H1 (cell line): ENCODE results near the gene C2orf74.

Experiments
- CREB1 ChIP-seq: IDR thresholded peaks from 2 replicates; pipeline ENCODE4 v1.6.1; 2012; ENCODE audit warnings: inconsistent platforms
- EZH2 ChIP-seq: fragments of 200-600 bp; sonication (generic); IDR thresholded peaks from 2 replicates; pipeline ENCODE4 v1.7.1; 2012; ENCODE audit warnings: low read depth, mild to moderate bottlenecking, moderate library complexity, low read length, inconsistent platforms; ENCODE audit not compliant: severe bottlenecking
- JUND ChIP-seq: IDR thresholded peaks from 2 replicates; pipeline ENCODE4 v1.6.1; 2011; ENCODE audit warnings: mild to moderate bottlenecking, improper control_type of control experiment, low read length
- POLR2A ChIP-seq, 2 experiments: IDR thresholded peaks; 1 replicate in 1 of 2; 2 replicates in 1 of 2; pipeline ENCODE4 v1.6.1; 2011; ENCODE audit warnings: low read depth in 2 of 2, low read length in 2 of 2, mild to moderate bottlenecking in 2 of 2; ENCODE audit errors: control extremely low read depth in 1 of 2
- POLR2AphosphoS5 ChIP-seq: IDR thresholded peaks from 2 replicates; pipeline ENCODE4 v1.6.1; 2011; ENCODE audit warnings: low read depth, low read length
- RAD21 ChIP-seq, 2 experiments: IDR thresholded peaks in 1 of 2; conservative IDR thresholded peaks in 1 of 2; 2 replicates each; pipeline ENCODE4 v1.6.1; 2011; ENCODE audit warnings: low read depth in 2 of 2, low read length in 2 of 2, improper control_type of control experiment in 1 of 2, inconsistent platforms in 1 of 2, mild to moderate bottlenecking in 1 of 2, moderate library complexity in 1 of 2
- SIX5 ChIP-seq: IDR thresholded peaks from 2 replicates; pipeline ENCODE4 v1.6.1; 2011; ENCODE audit warnings: mild to moderate bottlenecking, low read depth, low read length
- TF ChIP-seq, protein P1 (sequence below), 3 experiments: IDR thresholded peaks; 1 replicate in 2 of 3; 2 replicates in 1 of 3; pipeline versions ENCODE4 v1.5.1 to v1.6.1; 2011; ENCODE audit warnings: low read length in 3 of 3, mild to moderate bottlenecking in 3 of 3, inconsistent platforms in 2 of 3, low read depth in 1 of 3, moderate library complexity in 1 of 3; ENCODE audit not compliant: insufficient read depth in 1 of 3; ENCODE audit errors: control extremely low read depth in 1 of 3
- TF ChIP-seq, protein P2 (sequence below): IDR thresholded peaks from 2 replicates; pipeline ENCODE4 v1.6.1; 2011; ENCODE audit warnings: low read depth, mild to moderate bottlenecking, low read length; ENCODE audit not compliant: insufficient read depth
- TF ChIP-seq, protein P3 (sequence below): IDR thresholded peaks from 2 replicates; pipeline ENCODE4 v1.6.1; 2012; ENCODE audit warnings: inconsistent platforms

DNA sequence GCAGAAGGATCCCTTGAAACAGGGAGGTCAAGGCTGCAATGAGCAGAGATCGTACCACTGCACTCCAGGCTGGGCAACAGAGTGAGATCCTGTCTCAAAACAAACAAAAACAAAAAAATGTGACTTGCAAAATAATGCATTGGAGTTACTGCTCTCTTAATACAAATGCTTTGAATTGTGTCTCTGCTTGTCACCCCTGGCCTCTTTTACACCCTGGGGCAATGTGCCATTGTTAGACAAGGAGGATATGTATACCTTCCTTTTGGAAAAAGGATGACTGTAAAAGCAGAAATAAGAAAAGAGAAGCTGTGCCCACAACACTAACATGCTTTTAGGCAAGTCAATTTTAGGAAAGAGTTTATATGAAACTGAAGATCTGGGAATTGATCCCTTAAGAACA is 20.8 kb upstream of the C2orf74 start:
- TF ChIP-seq SIX5 (no peak), RAD21 (IDR thresholded peaks at IDR 0.05 in 1 of 2, conservative IDR thresholded peaks at IDR 0.05 in 1 of 2; ENCODE audit: low read depth in 2 of 2, low read length in 2 of 2) (no peak), POLR2A (IDR thresholded peaks at IDR 0.05; ENCODE audit: control extremely low read depth in 1 of 2, low read depth in 2 of 2, low read length in 2 of 2) (no peak), EZH2 (no peak), POLR2AphosphoS5 (no peak), CREB1 (no peak), JUND (no peak)
- TF ChIP-seq, protein P1, sequence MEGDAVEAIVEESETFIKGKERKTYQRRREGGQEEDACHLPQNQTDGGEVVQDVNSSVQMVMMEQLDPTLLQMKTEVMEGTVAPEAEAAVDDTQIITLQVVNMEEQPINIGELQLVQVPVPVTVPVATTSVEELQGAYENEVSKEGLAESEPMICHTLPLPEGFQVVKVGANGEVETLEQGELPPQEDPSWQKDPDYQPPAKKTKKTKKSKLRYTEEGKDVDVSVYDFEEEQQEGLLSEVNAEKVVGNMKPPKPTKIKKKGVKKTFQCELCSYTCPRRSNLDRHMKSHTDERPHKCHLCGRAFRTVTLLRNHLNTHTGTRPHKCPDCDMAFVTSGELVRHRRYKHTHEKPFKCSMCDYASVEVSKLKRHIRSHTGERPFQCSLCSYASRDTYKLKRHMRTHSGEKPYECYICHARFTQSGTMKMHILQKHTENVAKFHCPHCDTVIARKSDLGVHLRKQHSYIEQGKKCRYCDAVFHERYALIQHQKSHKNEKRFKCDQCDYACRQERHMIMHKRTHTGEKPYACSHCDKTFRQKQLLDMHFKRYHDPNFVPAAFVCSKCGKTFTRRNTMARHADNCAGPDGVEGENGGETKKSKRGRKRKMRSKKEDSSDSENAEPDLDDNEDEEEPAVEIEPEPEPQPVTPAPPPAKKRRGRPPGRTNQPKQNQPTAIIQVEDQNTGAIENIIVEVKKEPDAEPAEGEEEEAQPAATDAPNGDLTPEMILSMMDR (IDR thresholded peaks at IDR 0.05; ENCODE audit: control extremely low read depth in 1 of 3, insufficient read depth in 1 of 3, low read depth in 1 of 3, low read length in 3 of 3) = no peak
- TF ChIP-seq, protein P2, sequence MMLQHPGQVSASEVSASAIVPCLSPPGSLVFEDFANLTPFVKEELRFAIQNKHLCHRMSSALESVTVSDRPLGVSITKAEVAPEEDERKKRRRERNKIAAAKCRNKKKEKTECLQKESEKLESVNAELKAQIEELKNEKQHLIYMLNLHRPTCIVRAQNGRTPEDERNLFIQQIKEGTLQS = no peak
- TF ChIP-seq, protein P3, sequence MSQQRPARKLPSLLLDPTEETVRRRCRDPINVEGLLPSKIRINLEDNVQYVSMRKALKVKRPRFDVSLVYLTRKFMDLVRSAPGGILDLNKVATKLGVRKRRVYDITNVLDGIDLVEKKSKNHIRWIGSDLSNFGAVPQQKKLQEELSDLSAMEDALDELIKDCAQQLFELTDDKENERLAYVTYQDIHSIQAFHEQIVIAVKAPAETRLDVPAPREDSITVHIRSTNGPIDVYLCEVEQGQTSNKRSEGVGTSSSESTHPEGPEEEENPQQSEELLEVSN = no peak
